ENCODE data around the gene PLEKHA6. TPM values are rescaled to one million over a fixed set of nuclear protein-coding genes. Genes with fewer than 3 reads are reported as not detected.

The PLEKHA6 gene
- total and polyA plus RNA-seq, 2 donors (not counting 1 experiment from before 2014, with no cell fraction given): 0.31 to 0.47 TPM

DNA sequence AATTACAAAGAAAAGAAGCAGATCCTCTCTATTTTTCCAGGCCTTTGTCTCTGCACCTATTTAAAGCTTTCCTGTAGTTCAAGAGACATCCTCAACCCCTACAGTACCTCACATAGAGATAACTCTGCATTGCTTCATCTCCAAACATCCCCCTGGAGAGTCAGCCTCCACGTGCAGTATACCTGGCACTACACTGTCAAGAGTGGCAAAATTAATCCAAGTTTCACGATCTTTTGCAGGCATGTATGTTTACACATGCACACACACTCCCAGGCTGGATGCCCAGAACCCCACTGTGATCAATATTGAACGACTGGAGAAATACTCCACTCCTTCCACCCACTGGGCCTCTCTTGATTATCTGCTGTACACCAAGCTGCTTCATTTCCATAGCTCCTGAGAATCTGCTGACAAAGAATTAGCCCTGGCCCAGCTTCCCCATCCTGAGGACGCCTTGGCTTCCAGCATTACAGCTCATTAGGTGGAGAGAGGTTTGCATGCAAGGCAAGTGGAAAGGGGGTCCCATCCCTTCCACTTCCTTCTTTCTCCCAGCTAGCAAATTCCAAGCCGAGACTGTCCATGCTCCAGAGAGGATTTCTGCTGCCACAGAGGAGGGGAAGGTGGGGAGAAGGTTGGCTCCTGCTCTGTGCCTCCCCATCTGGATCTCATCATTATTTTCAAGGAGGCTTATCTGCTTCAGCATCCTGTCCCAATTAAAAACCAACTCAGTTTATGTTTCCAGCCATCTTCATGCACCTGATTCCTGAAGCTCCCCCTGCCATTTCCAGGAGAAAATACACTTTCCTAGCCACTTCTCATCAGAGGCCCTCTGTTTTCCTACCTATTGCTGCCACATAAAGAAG lies 79.4 kb downstream of the PLEKHA6 start:
- CTCF ChIA-PET: no interaction called here
- no peak overlapping the region for H3K4me2 ChIP-seq (replicated peaks; ENCODE audit: low read depth, low read length, poor library complexity, severe bottlenecking)
- peaks cover 53% of the 10 kb centered on the region for H3K27me3 Mint-ChIP-seq
- no peaks in the 10 kb centered on the region for H3K79me2 ChIP-seq (ENCODE audit: control insufficient read depth, insufficient read depth, low read length)
- intact Hi-C loops (cut with micrococcal nuclease): no loop called here
- H3K27me3 ChIP-seq (replicated peaks in 1 of 4; ENCODE audit: control extremely low read depth in 1 of 4, control insufficient read depth in 3 of 4, insufficient read depth in 4 of 4, low read length in 3 of 4): peaks cover 0 to 31% (median 2%) of the 10 kb centered on the region in 4 experiments
- H3K4me1 Mint-ChIP-seq: no peaks in the 10 kb centered on the region
- no peak overlapping the region for H3K27ac Mint-ChIP-seq
- no peaks in the 10 kb centered on the region for H3K4me1 ChIP-seq (ENCODE audit: control insufficient read depth in 2 of 2, insufficient read depth in 2 of 2, low read length in 2 of 2)
- H3K4me3 ChIP-seq (ENCODE audit: control extremely low read depth in 1 of 5, extremely low read depth in 1 of 5, insufficient read depth in 1 of 5, low read depth in 2 of 5, low read length in 4 of 5): no peak overlapping the region
- H2AFZ ChIP-seq (ENCODE audit: insufficient read depth, low read depth, low read length, poor library complexity, severe bottlenecking): no peak overlapping the region
- no peak for TF ChIP-seq EZH2 (IDR thresholded peaks at IDR 0.05; ENCODE audit: borderline replicate concordance, insufficient read depth, low read depth, low read length, poor library complexity, severe bottlenecking)
- TF ChIP-seq, protein P1, sequence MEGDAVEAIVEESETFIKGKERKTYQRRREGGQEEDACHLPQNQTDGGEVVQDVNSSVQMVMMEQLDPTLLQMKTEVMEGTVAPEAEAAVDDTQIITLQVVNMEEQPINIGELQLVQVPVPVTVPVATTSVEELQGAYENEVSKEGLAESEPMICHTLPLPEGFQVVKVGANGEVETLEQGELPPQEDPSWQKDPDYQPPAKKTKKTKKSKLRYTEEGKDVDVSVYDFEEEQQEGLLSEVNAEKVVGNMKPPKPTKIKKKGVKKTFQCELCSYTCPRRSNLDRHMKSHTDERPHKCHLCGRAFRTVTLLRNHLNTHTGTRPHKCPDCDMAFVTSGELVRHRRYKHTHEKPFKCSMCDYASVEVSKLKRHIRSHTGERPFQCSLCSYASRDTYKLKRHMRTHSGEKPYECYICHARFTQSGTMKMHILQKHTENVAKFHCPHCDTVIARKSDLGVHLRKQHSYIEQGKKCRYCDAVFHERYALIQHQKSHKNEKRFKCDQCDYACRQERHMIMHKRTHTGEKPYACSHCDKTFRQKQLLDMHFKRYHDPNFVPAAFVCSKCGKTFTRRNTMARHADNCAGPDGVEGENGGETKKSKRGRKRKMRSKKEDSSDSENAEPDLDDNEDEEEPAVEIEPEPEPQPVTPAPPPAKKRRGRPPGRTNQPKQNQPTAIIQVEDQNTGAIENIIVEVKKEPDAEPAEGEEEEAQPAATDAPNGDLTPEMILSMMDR (IDR thresholded peaks at IDR 0.05): no peak
- no peaks in the 10 kb centered on the region for H3K36me3 ChIP-seq (replicated peaks in 1 of 2; ENCODE audit: control extremely low read depth in 1 of 2, control insufficient read depth in 1 of 2, extremely low read depth in 1 of 2, insufficient read depth in 2 of 2, low read length in 1 of 2)
- DNase-seq (no peak), ATAC-seq (ENCODE audit: low read depth) (no peak)
- no peak overlapping the region for H3K9ac ChIP-seq (ENCODE audit: low read length)
- POLR2A ChIA-PET: no interaction called here
- no peaks in the 10 kb centered on the region for H3K9me3 Mint-ChIP-seq (ENCODE audit: insufficient read depth)
- H4K20me1 ChIP-seq (ENCODE audit: control insufficient read depth, insufficient read depth, low read length, poor library complexity, severe bottlenecking): no peaks in the 10 kb centered on the region
- H3K27ac ChIP-seq (ENCODE audit: low read length in 2 of 2): no peak overlapping the region
- no peaks in the 10 kb centered on the region for H3K9me3 ChIP-seq (ENCODE audit: control extremely low read depth in 1 of 3, control insufficient read depth in 2 of 3, insufficient read depth in 1 of 3, low read length in 2 of 3)
- H3K4me3 Mint-ChIP-seq: no peak overlapping the region
- 88% methylated on average over 3 of the region's 5 CpGs for WGBS (ENCODE audit: insufficient coverage)

DNA sequence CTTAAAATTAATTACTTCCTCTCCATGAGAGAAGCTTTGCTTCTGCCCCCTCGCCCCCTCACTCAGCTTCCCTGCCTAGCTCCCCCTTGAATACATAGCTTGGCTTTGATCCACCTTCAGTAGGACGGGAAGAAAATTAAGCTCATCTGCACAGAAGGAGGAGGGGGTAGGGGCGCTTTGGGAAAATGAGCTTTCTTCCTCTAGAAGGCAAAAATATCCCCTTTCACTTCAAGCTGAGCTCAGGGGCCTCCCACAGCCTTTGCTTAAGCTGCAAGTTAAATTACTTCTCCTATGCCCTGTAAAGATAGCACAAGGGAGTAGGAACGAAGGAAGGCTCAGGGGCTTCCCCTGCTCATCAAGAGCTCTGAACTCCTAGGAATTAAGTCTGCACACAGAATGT lies 80.8 kb downstream of the PLEKHA6 start:
- H3K4me1 Mint-ChIP-seq: no peaks in the 10 kb centered on the region
- Histone ChIP-seq H3K4me3 (ENCODE audit: control extremely low read depth in 1 of 5, extremely low read depth in 1 of 5, insufficient read depth in 1 of 5, low read depth in 2 of 5, low read length in 4 of 5) (no peak overlapping the region), H3K27ac (ENCODE audit: low read length in 2 of 2) (no peak overlapping the region), H3K4me2 (replicated peaks; ENCODE audit: low read depth, low read length, poor library complexity, severe bottlenecking) (no peak overlapping the region), H3K79me2 (ENCODE audit: control insufficient read depth, insufficient read depth, low read length) (no peaks in the 10 kb centered on the region), H4K20me1 (ENCODE audit: control insufficient read depth, insufficient read depth, low read length, poor library complexity, severe bottlenecking) (no peaks in the 10 kb centered on the region), H3K27me3 (replicated peaks in 1 of 4; ENCODE audit: control extremely low read depth in 1 of 4, control insufficient read depth in 3 of 4, insufficient read depth in 4 of 4, low read length in 3 of 4) (peaks cover 0 to 37% (median 2%) of the 10 kb centered on the region in 4 experiments), H3K9me3 (ENCODE audit: control extremely low read depth in 1 of 3, control insufficient read depth in 2 of 3, insufficient read depth in 1 of 3, low read length in 2 of 3) (no peaks in the 10 kb centered on the region), H3K4me1 (ENCODE audit: control insufficient read depth in 2 of 2, insufficient read depth in 2 of 2, low read length in 2 of 2) (no peaks in the 10 kb centered on the region), H3K9ac (ENCODE audit: low read length) (no peak overlapping the region), H2AFZ (ENCODE audit: insufficient read depth, low read depth, low read length, poor library complexity, severe bottlenecking) (no peak overlapping the region), H3K36me3 (replicated peaks in 1 of 2; ENCODE audit: control extremely low read depth in 1 of 2, control insufficient read depth in 1 of 2, extremely low read depth in 1 of 2, insufficient read depth in 2 of 2, low read length in 1 of 2) (no peaks in the 10 kb centered on the region)
- WGBS (ENCODE audit: insufficient coverage): no CpG with 5 or more reads among the region's 4 CpGs
- H3K27ac Mint-ChIP-seq: no peak overlapping the region
- DNase-seq (no peak), ATAC-seq (ENCODE audit: low read depth) (no peak)
- POLR2A ChIA-PET: no interaction called here
- TF ChIP-seq, protein P1 (IDR thresholded peaks at IDR 0.05): no peak
- no peak for TF ChIP-seq EZH2 (IDR thresholded peaks at IDR 0.05; ENCODE audit: borderline replicate concordance, insufficient read depth, low read depth, low read length, poor library complexity, severe bottlenecking)
- intact Hi-C loops (cut with micrococcal nuclease): no loop called here
- no peaks in the 10 kb centered on the region for H3K9me3 Mint-ChIP-seq (ENCODE audit: insufficient read depth)
- H3K4me3 Mint-ChIP-seq: no peak overlapping the region
- CTCF ChIA-PET: interaction anchor here (0.9 to 1.0 kb wide), 2 partner anchors 14 to 18 kb away, joined by 3 read pairs; no protein-coding TSS in a partner anchor
- H3K27me3 Mint-ChIP-seq: peaks cover 63% of the 10 kb centered on the region
